GM12878 (cell line): ENCODE data around the gene MYO7A. TPM values are rescaled to one million over a fixed set of nuclear protein-coding genes. Genes with fewer than 3 reads are reported as not detected.

ENCODE experiments used
- ATAC-seq: fragments of 200-7000 bp; cut with Tn5 transposase; 3 replicates; pipeline ENCODE4 v1.9.1; 2020; ENCODE audit warnings: mild to moderate bottlenecking, moderate library complexity
- BruUV-seq: library from RNA; stranded (reverse); fragments of 400-500 nt; replicated peaks from 2 replicates; lab custom pipeline; 2021; lab: Mats Ljungman, UMichigan
- CTCF ChIA-PET: fragments of 300-600 bp; sonication (Branson Sonifier 250); formaldehyde crosslinking; extraction: SDS; loops from one replicate; lab custom pipeline; 2021; ENCODE audit warnings: inconsistent platforms; lab: Yijun Ruan, JAX
- POLR2A ChIA-PET: fragments of 350-600 bp; formaldehyde crosslinking; extraction: SDS; loops from one replicate; lab custom pipeline; 2021; ENCODE audit warnings: inconsistent platforms; lab: Charles Lee
- RAD21 ChIA-PET: fragments of 300-600 bp; sonication (Branson Sonifier 250); formaldehyde crosslinking; loops from one replicate; lab custom pipeline; 2023; ENCODE audit warnings: antibody characterized with exemption; ENCODE audit not compliant: unreplicated experiment; lab: Charles Lee
- SMC1A ChIA-PET: fragments of 300-600 bp; sonication (Branson Sonifier 250); formaldehyde crosslinking; loops from one replicate; lab custom pipeline; 2023; ENCODE audit not compliant: unreplicated experiment, uncharacterized antibody; lab: Charles Lee
- DNase-seq: peaks from one replicate; pipeline ENCODE4 v3.0.0-alpha.2; 2011; ENCODE audit warnings: low read depth, low spot score
- FAIRE-seq: peaks from 3 replicates; lab custom pipeline; 2011; peaks lifted over from hg19 to GRCh38; lab: Jason Lieb, UNC
- H2AFZ ChIP-seq: 2 replicates; pipeline ENCODE4 v1.6.0; 2011; ENCODE audit warnings: low read depth, low read length, control low read depth; ENCODE audit not compliant: control insufficient read depth
- H3K27ac ChIP-seq: 2 replicates; pipeline ENCODE4 v1.5.1; 2011; ENCODE audit warnings: control low read depth; ENCODE audit not compliant: control insufficient read depth, insufficient read depth
- H3K27me3 ChIP-seq, 2 experiments: replicated peaks in 1 of 2; 2 replicates each; pipeline versions ENCODE4 v1.6.0 to v1.6.1; 2011; ENCODE audit warnings: low read length in 1 of 2; ENCODE audit not compliant: control insufficient read depth in 2 of 2, insufficient read depth in 2 of 2
- H3K36me3 ChIP-seq, 2 experiments: 2 replicates each; pipeline ENCODE4 v1.5.1; 2011; ENCODE audit warnings: low read length in 1 of 2; ENCODE audit not compliant: control insufficient read depth in 2 of 2, insufficient read depth in 2 of 2
- H3K4me1 ChIP-seq: 2 replicates; pipeline ENCODE4 v1.6.1; 2011; ENCODE audit warnings: mild to moderate bottlenecking, low read length, moderate library complexity, mixed read lengths; ENCODE audit not compliant: control insufficient read depth, insufficient read depth
- H3K4me2 ChIP-seq: 2 replicates; pipeline ENCODE4 v1.6.0; 2011; ENCODE audit warnings: control low read depth; ENCODE audit not compliant: control insufficient read depth, insufficient read depth
- H3K4me3 ChIP-seq: fragments of 200-600 bp; sonication (generic); 2 replicates; pipeline ENCODE4 v1.5.1; 2016
- H3K79me2 ChIP-seq: 2 replicates; pipeline ENCODE4 v1.6.0; 2011; ENCODE audit warnings: low read length; ENCODE audit not compliant: control insufficient read depth, insufficient read depth
- H3K9ac ChIP-seq: 2 replicates; pipeline ENCODE4 v1.8.0; 2011; ENCODE audit warnings: low read length, control low read depth, mixed read lengths; ENCODE audit not compliant: control insufficient read depth, insufficient read depth
- H3K9me3 ChIP-seq: replicated peaks from 3 replicates; pipeline ENCODE4 v1.5.1; 2011; ENCODE audit warnings: mild to moderate bottlenecking, low read length; ENCODE audit not compliant: control insufficient read depth, insufficient read depth
- H4K20me1 ChIP-seq: 2 replicates; pipeline ENCODE4 v1.6.0; 2011; ENCODE audit not compliant: control insufficient read depth, insufficient read depth
- E2F4 ChIP-seq: IDR thresholded peaks from 2 replicates; pipeline ENCODE4 v1.6.1; 2012; ENCODE audit warnings: low read depth, low read length, improper control_type of control experiment
- EP300 ChIP-seq, 2 experiments: fragments of 150-350 bp in 1 of 2; IDR thresholded peaks; 2 replicates each; pipeline ENCODE4 v1.6.1; 2011 to 2012; ENCODE audit warnings: low read depth in 2 of 2, low read length in 2 of 2, borderline replicate concordance in 1 of 2, improper control_type of control experiment in 1 of 2, inconsistent platforms in 1 of 2; ENCODE audit not compliant: control insufficient read depth in 1 of 2
- HDAC2 ChIP-seq: fragments of 200-600 bp; sonication (generic); IDR thresholded peaks from 2 replicates; pipeline ENCODE4 v1.6.1; 2017
- IKZF2 ChIP-seq, 2 experiments: fragments of 450-650 bp; IDR thresholded peaks; 2 replicates each; pipeline ENCODE4 v1.6.1; 2017; ENCODE audit warnings: mild to moderate bottlenecking in 2 of 2, moderate library complexity in 2 of 2
- MXI1 ChIP-seq: fragments of 150-350 bp; IDR thresholded peaks from 2 replicates; pipeline ENCODE4 v1.6.1; 2011; ENCODE audit warnings: low read depth, mild to moderate bottlenecking, inconsistent platforms, low read length, improper control_type of control experiment
- NBN ChIP-seq: fragments of 450-650 bp; IDR thresholded peaks from 2 replicates; pipeline ENCODE4 v1.6.1; 2016
- NFYB ChIP-seq: IDR thresholded peaks from 2 replicates; pipeline ENCODE4 v1.6.1; 2011; ENCODE audit warnings: low read depth, mild to moderate bottlenecking, low read length, improper control_type of control experiment, moderate library complexity; ENCODE audit not compliant: insufficient read depth
- RAD51 ChIP-seq: fragments of 450-650 bp; IDR thresholded peaks from 2 replicates; pipeline ENCODE4 v1.6.1; 2016; ENCODE audit warnings: moderate library complexity, mild to moderate bottlenecking, inconsistent platforms
- RELA ChIP-seq: fragments of 450-650 bp; IDR thresholded peaks from 2 replicates; pipeline ENCODE4 v1.8.0; 2014; ENCODE audit warnings: borderline replicate concordance; ENCODE audit not compliant: partially characterized antibody
- RFX5 ChIP-seq: IDR thresholded peaks from 2 replicates; pipeline ENCODE4 v1.6.1; 2011; ENCODE audit warnings: low read depth, low read length, improper control_type of control experiment
- SP1 ChIP-seq: IDR thresholded peaks from one replicate; pipeline ENCODE4 v1.6.1; 2011; ENCODE audit warnings: low read depth, low read length
- SPI1 ChIP-seq: IDR thresholded peaks from 2 replicates; pipeline ENCODE4 v1.6.1; 2011; ENCODE audit warnings: low read depth, mild to moderate bottlenecking, low read length, moderate library complexity, borderline replicate concordance; ENCODE audit not compliant: insufficient read depth
- WGBS: methylation state at CpG from one replicate; pipeline ENCODE4 v1.1.6; 2016; ENCODE audit warnings: low lambda C conversion rate; ENCODE audit not compliant: insufficient replicate concordance, insufficient coverage; ENCODE audit errors: missing lambda C conversion rate; 5-methylcytosine and 5-hydroxymethylcytosine counted together
- in situ Hi-C: fragments of 300-500 bp; cut with MboI; formaldehyde crosslinking; loops from 9 replicates; pipeline ENCODE4 v1.14.3; 2018; ENCODE audit warnings: mixed read lengths
- intact Hi-C: fragments of 100-400 bp; cut with micrococcal nuclease; formaldehyde crosslinking; loops from one replicate; pipeline ENCODE4 v1.14.2; 2022; ENCODE audit not compliant: unreplicated experiment
- polyA plus RNA-seq, 11 experiments: library from polyadenylated mRNA; depleted of rRNA in 4 of 11; unstranded in 6 of 11; stranded (reverse) in 5 of 11; fragments of >200 nt; fragmentation: Nextera tagmentation in 4 of 11; fragmentation: Illumina TruSeq in 1 of 11; extraction: Ambion mirVana in 4 of 11; extraction: Trizol in 1 of 11; gene quantifications; 1 replicate in 1 of 11; 2 replicates in 10 of 11; pipeline versions ENCODE4 v1.2.1 to v1.2.3, GENCODE V29; 2011 to 2016; ENCODE audit warnings: inconsistent platforms in 2 of 11, missing spikeins in 2 of 11, low read depth in 1 of 11
- total RNA-seq, 4 experiments: library from RNA; depleted of rRNA in 3 of 4; stranded (reverse); fragments of >200 nt in 3 of 4; fragmentation: Illumina TruSeq in 1 of 4; extraction: Trizol in 1 of 4; gene quantifications; 2 replicates each; pipeline versions ENCODE4 v1.2.1 to v1.2.3, GENCODE V29; 2013 to 2021
- TF ChIP-seq, protein P1 (sequence below): fragments of 450-650 bp; conservative IDR thresholded peaks from 2 replicates; pipeline ENCODE4 v1.6.1; 2017; ENCODE audit warnings: mild to moderate bottlenecking, moderate library complexity
- TF ChIP-seq, protein P2 (sequence below): fragments of 450-650 bp; formaldehyde crosslinking; IDR thresholded peaks from 2 replicates; pipeline ENCODE4 v1.4.0; 2022; ENCODE audit warnings: mild to moderate bottlenecking, moderate library complexity

MYO7A gene
- total and polyA plus RNA-seq, 10 of the 15 experiments (the other 5 are each of a cell fraction or from before 2014, with no cell fraction given) = 0.01 to 0.21 (median 0.04) TPM; not detected in 6

GRCh38 chr11:77129842-77130756 lies 2.1 kb downstream of the MYO7A start:
- no peak for FAIRE-seq
- CTCF ChIA-PET = interaction anchor here (0.6 to 1.1 kb wide), 3 partner anchors 418 to 531 kb away, joined by 3 to 4 read pairs (median 4); no protein-coding TSS in a partner anchor
- no peak for TF ChIP-seq HDAC2
- TF ChIP-seq, protein P1, sequence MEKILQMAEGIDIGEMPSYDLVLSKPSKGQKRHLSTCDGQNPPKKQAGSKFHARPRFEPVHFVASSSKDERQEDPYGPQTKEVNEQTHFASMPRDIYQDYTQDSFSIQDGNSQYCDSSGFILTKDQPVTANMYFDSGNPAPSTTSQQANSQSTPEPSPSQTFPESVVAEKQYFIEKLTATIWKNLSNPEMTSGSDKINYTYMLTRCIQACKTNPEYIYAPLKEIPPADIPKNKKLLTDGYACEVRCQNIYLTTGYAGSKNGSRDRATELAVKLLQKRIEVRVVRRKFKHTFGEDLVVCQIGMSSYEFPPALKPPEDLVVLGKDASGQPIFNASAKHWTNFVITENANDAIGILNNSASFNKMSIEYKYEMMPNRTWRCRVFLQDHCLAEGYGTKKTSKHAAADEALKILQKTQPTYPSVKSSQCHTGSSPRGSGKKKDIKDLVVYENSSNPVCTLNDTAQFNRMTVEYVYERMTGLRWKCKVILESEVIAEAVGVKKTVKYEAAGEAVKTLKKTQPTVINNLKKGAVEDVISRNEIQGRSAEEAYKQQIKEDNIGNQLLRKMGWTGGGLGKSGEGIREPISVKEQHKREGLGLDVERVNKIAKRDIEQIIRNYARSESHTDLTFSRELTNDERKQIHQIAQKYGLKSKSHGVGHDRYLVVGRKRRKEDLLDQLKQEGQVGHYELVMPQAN = no peak
- no peak for TF ChIP-seq RELA
- TF ChIP-seq NBN = no peak
- no peak for TF ChIP-seq MXI1
- TF ChIP-seq SP1 = no peak
- TF ChIP-seq IKZF2 (IDR thresholded peaks at IDR 0.05) = no peak
- TF ChIP-seq EP300 (IDR thresholded peaks at IDR 0.05; ENCODE audit: borderline replicate concordance in 1 of 2, control insufficient read depth in 1 of 2, low read depth in 2 of 2, low read length in 2 of 2) = no peak
- no peak for TF ChIP-seq E2F4
- no peak for TF ChIP-seq SPI1
- TF ChIP-seq, protein P2, sequence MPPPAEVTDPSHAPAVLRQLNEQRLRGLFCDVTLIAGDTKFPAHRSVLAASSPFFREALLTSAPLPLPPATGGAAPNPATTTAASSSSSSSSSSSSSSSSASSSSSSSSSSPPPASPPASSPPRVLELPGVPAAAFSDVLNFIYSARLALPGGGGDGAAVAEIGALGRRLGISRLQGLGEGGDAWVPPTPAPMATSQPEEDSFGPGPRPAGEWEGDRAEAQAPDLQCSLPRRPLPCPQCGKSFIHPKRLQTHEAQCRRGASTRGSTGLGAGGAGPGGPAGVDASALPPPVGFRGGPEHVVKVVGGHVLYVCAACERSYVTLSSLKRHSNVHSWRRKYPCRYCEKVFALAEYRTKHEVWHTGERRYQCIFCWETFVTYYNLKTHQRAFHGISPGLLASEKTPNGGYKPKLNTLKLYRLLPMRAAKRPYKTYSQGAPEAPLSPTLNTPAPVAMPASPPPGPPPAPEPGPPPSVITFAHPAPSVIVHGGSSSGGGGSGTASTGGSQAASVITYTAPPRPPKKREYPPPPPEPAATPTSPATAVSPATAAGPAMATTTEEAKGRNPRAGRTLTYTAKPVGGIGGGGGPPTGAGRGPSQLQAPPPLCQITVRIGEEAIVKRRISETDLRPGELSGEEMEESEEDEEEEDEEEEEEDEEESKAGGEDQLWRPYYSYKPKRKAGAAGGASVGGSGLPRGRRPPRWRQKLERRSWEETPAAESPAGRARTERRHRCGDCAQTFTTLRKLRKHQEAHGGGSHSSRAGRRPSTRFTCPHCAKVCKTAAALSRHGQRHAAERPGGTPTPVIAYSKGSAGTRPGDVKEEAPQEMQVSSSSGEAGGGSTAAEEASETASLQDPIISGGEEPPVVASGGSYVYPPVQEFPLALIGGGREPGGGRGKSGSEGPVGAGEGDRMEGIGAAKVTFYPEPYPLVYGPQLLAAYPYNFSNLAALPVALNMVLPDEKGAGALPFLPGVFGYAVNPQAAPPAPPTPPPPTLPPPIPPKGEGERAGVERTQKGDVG (CRISPR knock-in tag) = no peak
- TF ChIP-seq NFYB = no peak
- TF ChIP-seq RAD51 = no peak
- no peak for TF ChIP-seq RFX5

More at GRCh38 chr11:77129842-77130756, 2.1 kb downstream of the MYO7A start:
- in situ Hi-C loops (no loop called here), intact Hi-C loops (loop anchor here (5.0 kb wide), 1 partner anchor 417 kb away; no protein-coding TSS in a partner anchor)
- Histone ChIP-seq H3K27ac (no peak overlapping the region), H2AFZ (no peak overlapping the region), H4K20me1 (no peaks in the 10 kb centered on the region), H3K4me3 (no peak overlapping the region), H3K79me2 (no peaks in the 10 kb centered on the region), H3K9ac (no peak overlapping the region), H3K9me3 (no peaks in the 10 kb centered on the region), H3K27me3 (peaks cover 0 to 3% of the 10 kb centered on the region in 2 experiments; a peak in 2 of 4 replicates), H3K4me2 (no peak overlapping the region), H3K4me1 (0 out of 2 replicates have a peak, but pooled peaks cover 3% of the 10 kb centered on the region), H3K36me3 (no peaks in the 10 kb centered on the region)
- ChIA-PET POLR2A (no interaction called here), SMC1A (interaction anchor here (1.1 kb wide), 1 partner anchor 56 kb away, joined by 3 read pairs; no protein-coding TSS in a partner anchor), RAD21 (no interaction called here)
- no peak for ATAC-seq
- no peak for DNase-seq
- BruUV-seq = no TSS peak
- WGBS = 50% methylated on average over 11 of the region's 11 CpGs
